IPS-15b (cell line): Measurements from ENCODE around the gene CFAP68.
"Not testable (repeated sequence)": the region's sequence is repeated elsewhere in the genome, so short reads cannot be mapped to it uniquely, and the experiment has no call there.

Experiments used
- H3K27me3 ChIP-seq: one replicate; pipeline ENCODE4 v1.6.1; 2013; ENCODE audit warnings: low read length; ENCODE audit not compliant: control insufficient read depth, insufficient read depth
- H3K36me3 ChIP-seq: one replicate; pipeline ENCODE4 v1.6.1; 2013; ENCODE audit warnings: low read length; ENCODE audit not compliant: control insufficient read depth, insufficient read depth
- H3K4me1 ChIP-seq: one replicate; pipeline ENCODE4 v1.6.1; 2013; ENCODE audit warnings: mild to moderate bottlenecking, low read length; ENCODE audit not compliant: control insufficient read depth, insufficient read depth
- H3K4me3 ChIP-seq: one replicate; pipeline ENCODE4 v1.5.1; 2013; ENCODE audit warnings: low read depth, low read length
- H3K9ac ChIP-seq: one replicate; pipeline ENCODE4 v1.6.1; 2013; ENCODE audit warnings: low read depth, mild to moderate bottlenecking, low read length
- H3K9me3 ChIP-seq: one replicate; pipeline ENCODE4 v1.6.1; 2013; ENCODE audit warnings: mild to moderate bottlenecking, low read length; ENCODE audit not compliant: control insufficient read depth, insufficient read depth

Gene CFAP68

GRCh38 chr11:111922803-111923202 lies 43.5 kb downstream of the CFAP68 start:
- Histone ChIP-seq H3K9me3 (no peaks in the 10 kb centered on the region), H3K36me3 (no peaks in the 10 kb centered on the region), H3K4me1 (peaks cover 8% of the 10 kb centered on the region), H3K27me3 (no peaks in the 10 kb centered on the region), H3K9ac (no peak overlapping the region), H3K4me3 (no peak overlapping the region)

- no peak overlapping the region for H3K4me3 ChIP-seq
- H3K27me3 ChIP-seq = no peaks in the 10 kb centered on the region
- H3K9me3 ChIP-seq = no peaks in the 10 kb centered on the region
- no peaks in the 10 kb centered on the region for H3K36me3 ChIP-seq
- peaks cover 5% of the 10 kb centered on the region for H3K4me1 ChIP-seq
- no peak overlapping the region for H3K9ac ChIP-seq
These were observed 44.0 kb downstream of the CFAP68 start for GRCh38 chr11:111923351-111923788.

- H3K36me3 ChIP-seq = no peaks in the 10 kb centered on the region
- H3K4me1 ChIP-seq = peaks cover 3% of the 10 kb centered on the region
- H3K9ac ChIP-seq = no peak overlapping the region
- H3K9me3 ChIP-seq = no peaks in the 10 kb centered on the region
- H3K27me3 ChIP-seq = no peaks in the 10 kb centered on the region
- no peak overlapping the region for H3K4me3 ChIP-seq
These were observed 44.6 kb downstream of the CFAP68 start for GRCh38 chr11:111923951-111924350.

GRCh38 chr11:111925953-111926352 lies 46.6 kb downstream of the CFAP68 start:
- Histone ChIP-seq H3K9me3 (no peaks in the 10 kb centered on the region), H3K9ac (peak overlapping the region; percentile 56), H3K4me3 (peak overlapping the region; percentile 56), H3K4me1 (peaks cover 3% of the 10 kb centered on the region), H3K36me3 (no peaks in the 10 kb centered on the region), H3K27me3 (no peaks in the 10 kb centered on the region)

- Histone ChIP-seq H3K36me3 (no peaks in the 10 kb centered on the region), H3K9me3 (no peaks in the 10 kb centered on the region), H3K27me3 (no peaks in the 10 kb centered on the region), H3K9ac (peak overlapping the region; percentile 56), H3K4me3 (peak overlapping the region; percentile 56), H3K4me1 (peaks cover 3% of the 10 kb centered on the region)
These were observed 47.4 kb downstream of the CFAP68 start for GRCh38 chr11:111926505-111927391.

- no peaks in the 10 kb centered on the region for H3K27me3 ChIP-seq
- no peaks in the 10 kb centered on the region for H3K9me3 ChIP-seq
- no peak overlapping the region for H3K4me3 ChIP-seq
- no peaks in the 10 kb centered on the region for H3K36me3 ChIP-seq
- peaks cover 14% of the 10 kb centered on the region for H3K4me1 ChIP-seq
- H3K9ac ChIP-seq = no peak overlapping the region
These were observed 51.1 kb downstream of the CFAP68 start for GRCh38 chr11:111930472-111930871.

- Histone ChIP-seq H3K4me3 (no peak overlapping the region), H3K36me3 (no peaks in the 10 kb centered on the region), H3K4me1 (peaks cover 12% of the 10 kb centered on the region), H3K9ac (no peak overlapping the region), H3K9me3 (no peaks in the 10 kb centered on the region), H3K27me3 (no peaks in the 10 kb centered on the region)
These were observed 53.2 kb downstream of the CFAP68 start for GRCh38 chr11:111932611-111932950.

GRCh38 chr11:111933176-111933575 lies 53.8 kb downstream of the CFAP68 start:
- H3K4me1 ChIP-seq = peaks cover 17% of the 10 kb centered on the region
- H3K9ac ChIP-seq, H3K27me3 ChIP-seq, H3K36me3 ChIP-seq, H3K9me3 ChIP-seq, H3K4me3 ChIP-seq: not testable (repeated sequence)

GRCh38 chr11:111933872-111934271 lies 54.5 kb downstream of the CFAP68 start:
- Histone ChIP-seq H3K9ac (no peak overlapping the region), H3K9me3 (no peaks in the 10 kb centered on the region), H3K36me3 (no peaks in the 10 kb centered on the region), H3K27me3 (no peaks in the 10 kb centered on the region), H3K4me1 (peaks cover 24% of the 10 kb centered on the region), H3K4me3 (no peak overlapping the region)

GRCh38 chr11:111934306-111934705 lies 55.0 kb downstream of the CFAP68 start:
- H3K9me3 ChIP-seq = no peaks in the 10 kb centered on the region
- H3K9ac ChIP-seq = no peak overlapping the region
- peaks cover 27% of the 10 kb centered on the region for H3K4me1 ChIP-seq
- H3K27me3 ChIP-seq = no peaks in the 10 kb centered on the region
- no peak overlapping the region for H3K4me3 ChIP-seq
- H3K36me3 ChIP-seq = no peaks in the 10 kb centered on the region
